ENCODE measurements around the gene RNF183. TPM values are rescaled to one million over a fixed set of nuclear protein-coding genes. Genes with fewer than 3 reads are reported as not detected.
"Not testable (repeated sequence)": the region's sequence is repeated elsewhere in the genome, so short reads cannot be mapped to it uniquely, and the experiment has no call there.

Gene RNF183
- total RNA-seq, 1 donor from 2014 or later = not detected

DNA sequence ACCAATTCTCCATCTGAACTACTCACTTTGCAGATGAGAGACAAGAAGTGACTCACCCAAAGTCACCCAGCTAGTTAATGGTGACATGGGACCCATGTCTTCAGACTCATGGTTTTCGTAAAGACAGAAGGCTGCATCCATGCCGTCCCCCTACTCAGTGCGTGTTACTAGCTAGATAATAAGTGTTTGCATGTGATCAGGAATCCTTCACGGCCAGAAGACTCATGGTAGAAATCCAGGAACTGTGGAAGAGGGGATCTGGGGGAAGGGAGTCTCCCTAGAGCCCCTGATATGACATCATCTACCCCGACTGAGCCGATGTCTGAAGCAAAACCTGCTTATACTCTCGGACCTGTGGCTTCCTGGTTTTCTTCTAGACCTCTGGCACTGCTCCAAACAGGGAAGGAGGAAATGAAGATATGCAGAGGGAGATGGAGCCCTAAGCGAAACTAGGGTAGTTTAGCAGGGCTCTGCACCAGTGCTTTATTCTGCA, 3.3 kb downstream of the RNF183 start:
- TF ChIP-seq, protein P1, sequence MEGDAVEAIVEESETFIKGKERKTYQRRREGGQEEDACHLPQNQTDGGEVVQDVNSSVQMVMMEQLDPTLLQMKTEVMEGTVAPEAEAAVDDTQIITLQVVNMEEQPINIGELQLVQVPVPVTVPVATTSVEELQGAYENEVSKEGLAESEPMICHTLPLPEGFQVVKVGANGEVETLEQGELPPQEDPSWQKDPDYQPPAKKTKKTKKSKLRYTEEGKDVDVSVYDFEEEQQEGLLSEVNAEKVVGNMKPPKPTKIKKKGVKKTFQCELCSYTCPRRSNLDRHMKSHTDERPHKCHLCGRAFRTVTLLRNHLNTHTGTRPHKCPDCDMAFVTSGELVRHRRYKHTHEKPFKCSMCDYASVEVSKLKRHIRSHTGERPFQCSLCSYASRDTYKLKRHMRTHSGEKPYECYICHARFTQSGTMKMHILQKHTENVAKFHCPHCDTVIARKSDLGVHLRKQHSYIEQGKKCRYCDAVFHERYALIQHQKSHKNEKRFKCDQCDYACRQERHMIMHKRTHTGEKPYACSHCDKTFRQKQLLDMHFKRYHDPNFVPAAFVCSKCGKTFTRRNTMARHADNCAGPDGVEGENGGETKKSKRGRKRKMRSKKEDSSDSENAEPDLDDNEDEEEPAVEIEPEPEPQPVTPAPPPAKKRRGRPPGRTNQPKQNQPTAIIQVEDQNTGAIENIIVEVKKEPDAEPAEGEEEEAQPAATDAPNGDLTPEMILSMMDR (IDR thresholded peaks at IDR 0.05) = no peak
- Mint-ChIP-seq H3K4me3 (ENCODE audit: unreplicated experiment) (no peak overlapping the region), H3K27ac (ENCODE audit: unreplicated experiment) (no peak overlapping the region), H3K4me1 (ENCODE audit: unreplicated experiment) (no peaks in the 10 kb centered on the region), H3K9me3 (ENCODE audit: unreplicated experiment) (no peaks in the 10 kb centered on the region), H3K27me3 (ENCODE audit: unreplicated experiment) (peaks cover 36% of the 10 kb centered on the region), H3K36me3 (ENCODE audit: unreplicated experiment) (no peaks in the 10 kb centered on the region)
- no peak for DNase-seq (ENCODE audit: extremely low spot score, unreplicated experiment)

DNA sequence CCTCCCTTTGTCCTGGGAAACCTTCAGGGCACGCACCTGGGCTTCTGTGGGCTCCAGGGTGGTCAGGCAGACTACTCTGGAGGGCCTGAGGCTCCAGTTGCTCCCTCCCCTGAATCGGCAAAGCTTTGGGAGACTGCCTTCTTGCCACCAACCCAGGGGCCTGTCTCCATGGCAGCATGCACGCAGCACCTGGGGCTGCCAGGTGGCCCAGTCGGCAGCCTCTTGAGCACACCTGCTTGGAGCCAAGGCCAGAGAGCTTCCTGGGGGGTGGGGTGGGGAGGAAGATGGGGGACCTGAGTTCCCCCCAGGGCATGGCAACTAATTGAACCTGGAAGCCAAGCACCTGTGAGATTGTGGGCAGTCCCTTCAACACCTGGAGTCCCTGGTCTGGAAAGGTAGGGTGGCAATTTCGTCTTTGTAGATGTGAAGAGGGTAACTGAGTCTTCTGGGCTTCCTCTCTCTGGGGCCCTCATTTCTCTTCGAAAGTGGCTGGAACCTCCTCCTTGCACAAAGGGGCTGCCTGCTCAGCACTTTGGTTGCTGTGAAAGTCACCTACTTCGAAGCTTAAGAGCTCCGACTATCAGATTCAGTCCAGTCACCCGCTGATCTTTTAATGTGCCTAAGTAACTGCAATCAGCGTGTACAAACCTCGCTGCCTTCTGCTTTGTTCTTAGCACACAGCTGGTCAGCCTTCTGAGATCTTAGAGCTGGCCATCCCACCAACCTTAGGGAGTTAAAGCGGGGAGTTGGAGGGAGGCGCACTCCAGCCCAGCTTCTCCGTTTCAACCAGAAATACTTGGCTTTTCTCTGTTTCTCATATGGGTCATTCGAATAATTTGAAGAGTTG, 4.0 kb downstream of the RNF183 start:
- H3K9me3 Mint-ChIP-seq (ENCODE audit: unreplicated experiment) = no peaks in the 10 kb centered on the region
- TF ChIP-seq, protein P1 (IDR thresholded peaks at IDR 0.05) = no peak
- H3K4me1 Mint-ChIP-seq (ENCODE audit: unreplicated experiment) = no peaks in the 10 kb centered on the region
- DNase-seq (ENCODE audit: extremely low spot score, unreplicated experiment) = no peak
- peaks cover 33% of the 10 kb centered on the region for H3K27me3 Mint-ChIP-seq (ENCODE audit: unreplicated experiment)
- no peak overlapping the region for H3K27ac Mint-ChIP-seq (ENCODE audit: unreplicated experiment)
- H3K4me3 Mint-ChIP-seq (ENCODE audit: unreplicated experiment) = no peak overlapping the region
- no peaks in the 10 kb centered on the region for H3K36me3 Mint-ChIP-seq (ENCODE audit: unreplicated experiment)

DNA sequence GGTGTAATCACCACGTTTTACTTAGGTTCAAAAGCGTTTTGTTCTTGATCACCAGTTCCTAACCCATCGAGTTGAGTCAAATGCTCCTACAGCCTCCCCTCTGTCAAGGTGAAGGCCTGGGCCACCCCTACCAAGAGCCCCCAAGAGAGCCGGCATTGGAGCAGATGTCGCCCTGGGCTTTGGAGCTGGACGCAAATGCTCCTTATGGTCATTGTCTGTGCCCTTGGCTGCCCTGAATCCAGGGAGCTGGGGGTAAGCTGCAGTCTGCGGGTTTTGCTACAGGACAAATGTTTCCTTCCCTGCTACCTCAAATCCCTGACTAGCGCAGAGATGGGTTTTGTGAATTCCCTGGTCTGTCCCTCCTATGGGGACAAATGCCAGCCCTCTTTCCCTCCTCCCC, 4.9 kb downstream of the RNF183 start:
- H3K4me1 Mint-ChIP-seq (ENCODE audit: unreplicated experiment) = no peaks in the 10 kb centered on the region
- no peak overlapping the region for H3K27ac Mint-ChIP-seq (ENCODE audit: unreplicated experiment)
- no peaks in the 10 kb centered on the region for H3K9me3 Mint-ChIP-seq (ENCODE audit: unreplicated experiment)
- H3K36me3 Mint-ChIP-seq (ENCODE audit: unreplicated experiment) = peaks cover 2% of the 10 kb centered on the region
- no peak for DNase-seq (ENCODE audit: extremely low spot score, unreplicated experiment)
- TF ChIP-seq, protein P1 (IDR thresholded peaks at IDR 0.05) = no peak
- peaks cover 32% of the 10 kb centered on the region for H3K27me3 Mint-ChIP-seq (ENCODE audit: unreplicated experiment)
- H3K4me3 Mint-ChIP-seq (ENCODE audit: unreplicated experiment) = no peak overlapping the region

DNA sequence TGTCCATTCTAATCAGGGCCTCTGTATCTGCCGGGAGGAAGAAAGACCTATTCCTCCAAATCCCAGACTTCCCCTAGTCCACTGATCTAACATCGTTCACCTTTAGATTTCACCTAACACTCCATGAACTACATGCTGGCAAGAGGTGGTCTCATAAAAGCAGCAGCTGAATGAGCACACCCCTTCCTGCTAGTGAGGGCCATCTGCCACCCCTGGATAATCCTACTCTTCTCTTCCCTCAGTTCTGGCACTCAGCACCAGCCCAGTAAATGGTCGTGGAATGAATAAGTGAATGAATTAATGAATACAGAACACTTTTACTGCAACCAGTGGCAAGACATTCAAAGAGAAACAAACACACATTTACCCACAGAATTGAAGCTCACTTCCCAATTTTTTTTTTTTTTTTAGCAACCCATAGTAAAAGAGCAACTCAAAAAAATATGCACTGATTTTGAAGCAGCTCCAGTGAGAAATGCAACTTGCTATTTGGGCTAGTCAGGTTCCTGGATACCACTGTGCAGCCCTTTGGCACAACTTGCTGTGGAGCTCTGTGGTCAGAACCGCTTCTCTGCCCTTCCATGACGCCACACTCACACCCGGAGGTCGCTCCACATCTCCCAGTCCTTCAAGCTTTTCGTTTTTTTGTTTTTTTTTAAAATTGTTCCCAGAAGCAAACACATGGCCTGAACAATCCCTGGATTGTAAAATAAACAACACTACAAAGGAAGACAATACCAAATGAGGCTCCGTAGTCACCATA, 6.2 kb downstream of the RNF183 start:
- no peaks in the 10 kb centered on the region for H3K9me3 Mint-ChIP-seq (ENCODE audit: unreplicated experiment)
- H3K36me3 Mint-ChIP-seq (ENCODE audit: unreplicated experiment) = peaks cover 11% of the 10 kb centered on the region
- TF ChIP-seq, protein P1 (IDR thresholded peaks at IDR 0.05) = no peak
- peaks cover 21% of the 10 kb centered on the region for H3K27me3 Mint-ChIP-seq (ENCODE audit: unreplicated experiment)
- no peak overlapping the region for H3K4me3 Mint-ChIP-seq (ENCODE audit: unreplicated experiment)
- DNase-seq (ENCODE audit: extremely low spot score, unreplicated experiment) = no peak
- H3K4me1 Mint-ChIP-seq (ENCODE audit: unreplicated experiment) = no peaks in the 10 kb centered on the region
- no peak overlapping the region for H3K27ac Mint-ChIP-seq (ENCODE audit: unreplicated experiment)

DNA sequence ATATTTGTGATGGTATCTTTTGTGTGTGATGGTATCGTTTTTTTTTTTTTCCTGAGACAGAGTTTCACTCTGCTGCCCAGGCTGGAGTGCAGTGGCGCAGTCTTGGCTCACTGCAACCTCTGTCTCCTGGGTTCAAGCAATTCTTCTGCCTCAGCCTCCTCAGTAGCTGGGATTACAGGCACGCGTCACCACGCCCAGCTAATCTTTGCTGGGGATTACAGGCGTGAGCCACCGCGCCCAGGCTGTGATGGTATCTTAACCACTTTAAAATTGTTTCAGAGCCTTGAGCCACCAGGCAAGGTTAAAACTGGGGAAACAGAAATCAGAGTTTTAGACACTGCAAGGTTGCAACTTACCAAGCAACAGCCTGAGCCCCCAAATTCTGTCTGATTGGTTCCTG, 6.9 kb downstream of the RNF183 start:
- Mint-ChIP-seq H3K27me3 (ENCODE audit: unreplicated experiment) (peaks cover 17% of the 10 kb centered on the region), H3K36me3 (ENCODE audit: unreplicated experiment) (peaks cover 16% of the 10 kb centered on the region)
- not testable (repeated sequence) for H3K9me3 Mint-ChIP-seq (ENCODE audit: unreplicated experiment); DNase-seq (ENCODE audit: extremely low spot score, unreplicated experiment); H3K4me3 Mint-ChIP-seq (ENCODE audit: unreplicated experiment); H3K4me1 Mint-ChIP-seq (ENCODE audit: unreplicated experiment); H3K27ac Mint-ChIP-seq (ENCODE audit: unreplicated experiment)
